GM21360 (cell line): ENCODE data around the gene RNPS1.

Source experiments
- ATAC-seq: cut with Tn5 transposase; IDR thresholded peaks from one replicate; pipeline ENCODE4 v1.9.1; 2021; ENCODE audit warnings: mild to moderate bottlenecking, moderate library complexity; ENCODE audit not compliant: unreplicated experiment

Gene RNPS1

DNA sequence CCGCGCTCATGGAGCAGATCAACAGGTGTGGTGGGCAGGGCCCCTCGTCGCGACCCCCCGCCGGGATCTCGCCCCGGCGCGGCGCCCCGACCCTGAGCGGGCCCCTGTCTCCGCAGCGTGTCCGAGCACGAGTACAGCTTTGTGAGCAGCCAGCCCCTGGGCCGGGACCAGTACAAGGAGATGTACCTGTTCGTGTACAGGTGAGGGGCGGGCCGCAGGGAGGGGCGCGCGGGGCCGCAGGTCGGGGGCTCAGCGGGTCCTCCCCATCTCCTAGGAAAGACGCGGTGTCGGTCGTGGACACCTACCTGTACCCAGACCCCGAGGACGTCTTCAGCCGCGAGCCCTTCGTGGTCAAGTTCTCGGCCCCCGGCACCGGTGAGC is 30.8 kb downstream of the RNPS1 start:
- no peak for ATAC-seq

DNA sequence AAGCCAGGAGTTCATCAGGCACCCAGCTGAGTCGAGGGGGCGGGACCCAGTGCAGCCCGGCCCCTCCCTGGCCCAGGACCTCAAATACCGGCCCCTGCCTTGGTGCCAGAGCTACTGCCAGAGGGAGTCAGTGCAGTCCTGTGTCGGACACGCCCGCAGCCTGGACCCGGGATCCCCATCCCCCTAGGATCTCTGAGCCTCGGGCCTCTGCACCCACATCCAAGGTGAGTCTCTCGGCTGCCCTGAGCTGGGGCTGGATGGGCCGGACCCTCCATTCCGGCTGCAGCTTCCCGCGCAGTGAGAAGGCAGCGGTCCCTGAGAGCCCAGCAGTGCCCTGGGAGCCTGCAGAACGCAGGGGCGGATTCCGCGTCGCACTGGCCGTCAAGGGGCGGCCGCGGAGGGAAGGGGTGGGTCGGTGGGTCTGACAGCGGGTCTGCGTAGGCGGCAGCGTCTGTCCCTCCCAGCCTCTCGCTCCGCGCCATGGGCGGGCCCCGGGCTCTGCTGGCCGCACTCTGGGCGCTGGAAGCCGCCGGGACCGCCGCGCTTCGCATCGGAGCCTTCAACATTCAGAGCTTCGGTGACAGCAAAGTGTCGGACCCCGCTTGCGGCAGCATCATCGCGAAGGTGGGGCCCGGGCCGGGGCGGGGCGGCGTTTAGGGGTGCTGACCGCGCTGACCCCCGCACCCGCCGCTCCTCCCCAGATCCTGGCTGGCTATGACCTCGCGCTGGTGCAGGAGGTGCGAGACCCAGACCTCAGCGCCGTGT is 31.4 kb downstream of the RNPS1 start, which contains the start of gene DNASE1L2:
Gene DNASE1L2 (plus strand): TSS at position 108 of the 765 bp plus-strand sequence. CDS start 373 bp downstream, at position 481.
- no peak for ATAC-seq

DNA sequence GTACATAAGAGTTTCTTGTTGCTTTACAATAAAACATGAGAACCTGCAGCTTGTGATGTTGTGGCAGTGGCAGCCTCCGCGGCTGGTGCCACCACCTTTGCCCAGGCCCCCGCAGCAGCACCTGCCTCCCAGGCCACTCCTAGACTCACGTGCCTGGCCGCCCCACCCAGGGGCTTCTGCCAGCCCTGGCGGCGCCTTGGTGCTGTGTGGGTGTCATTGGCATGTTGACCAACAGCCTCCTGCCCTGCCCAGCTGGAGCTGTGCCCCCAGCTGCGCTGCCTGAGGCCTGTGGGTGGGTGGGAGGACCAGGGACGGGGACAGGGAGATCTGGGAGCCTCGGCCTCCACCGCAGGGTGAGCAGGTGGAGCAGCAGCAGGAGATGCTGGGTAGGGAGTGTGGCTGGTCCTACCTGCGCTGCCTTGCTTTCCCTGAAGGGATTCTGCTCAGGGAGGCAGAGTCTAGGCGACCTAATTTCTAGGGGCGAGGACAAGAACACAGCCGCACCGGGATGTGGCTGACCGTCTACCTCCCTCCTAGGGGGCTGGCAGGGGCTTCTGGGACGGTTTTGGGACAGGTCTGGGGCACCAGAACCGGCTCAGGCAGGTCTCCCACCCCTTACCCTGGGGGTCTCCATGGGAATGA is 32.1 kb downstream of the RNPS1 start:
- no peak for ATAC-seq

DNA sequence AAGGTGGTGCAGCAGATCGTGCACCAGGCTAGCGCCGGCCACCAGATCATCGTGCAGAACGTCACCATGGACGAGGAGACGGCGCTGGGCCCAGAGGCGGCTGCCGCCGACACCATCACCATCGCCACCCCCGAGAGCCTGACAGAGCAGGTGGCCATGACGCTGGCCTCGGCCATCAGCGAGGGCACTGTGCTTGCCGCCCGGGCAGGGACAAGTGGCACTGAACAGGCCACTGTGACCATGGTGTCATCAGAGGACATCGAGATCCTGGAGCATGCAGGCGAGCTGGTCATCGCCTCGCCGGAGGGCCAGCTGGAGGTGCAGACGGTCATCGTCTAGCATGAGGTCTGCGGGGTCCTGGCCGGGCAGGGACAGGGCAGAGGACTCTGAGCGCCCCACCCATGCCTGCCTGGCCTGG is 32.7 kb downstream of the RNPS1 start:
- ATAC-seq = no peak

DNA sequence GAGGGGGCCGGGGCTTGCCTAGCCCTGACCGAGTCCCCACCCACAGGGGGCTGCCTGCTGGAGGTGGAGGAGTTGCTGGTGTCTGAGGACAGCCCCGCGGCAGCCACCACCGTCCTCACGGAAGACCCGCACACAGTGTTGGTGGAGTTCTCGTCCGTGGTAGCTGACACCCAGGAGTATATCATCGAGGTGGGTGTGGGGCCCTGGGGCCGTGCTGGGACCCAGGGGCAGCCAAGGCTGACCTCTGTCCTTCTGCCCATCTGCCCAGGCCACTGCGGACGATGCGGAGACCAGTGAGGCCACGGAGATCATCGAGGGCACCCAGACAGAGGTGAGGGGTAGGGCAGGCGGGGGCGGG is 33.1 kb downstream of the RNPS1 start:
- no peak for ATAC-seq

DNA sequence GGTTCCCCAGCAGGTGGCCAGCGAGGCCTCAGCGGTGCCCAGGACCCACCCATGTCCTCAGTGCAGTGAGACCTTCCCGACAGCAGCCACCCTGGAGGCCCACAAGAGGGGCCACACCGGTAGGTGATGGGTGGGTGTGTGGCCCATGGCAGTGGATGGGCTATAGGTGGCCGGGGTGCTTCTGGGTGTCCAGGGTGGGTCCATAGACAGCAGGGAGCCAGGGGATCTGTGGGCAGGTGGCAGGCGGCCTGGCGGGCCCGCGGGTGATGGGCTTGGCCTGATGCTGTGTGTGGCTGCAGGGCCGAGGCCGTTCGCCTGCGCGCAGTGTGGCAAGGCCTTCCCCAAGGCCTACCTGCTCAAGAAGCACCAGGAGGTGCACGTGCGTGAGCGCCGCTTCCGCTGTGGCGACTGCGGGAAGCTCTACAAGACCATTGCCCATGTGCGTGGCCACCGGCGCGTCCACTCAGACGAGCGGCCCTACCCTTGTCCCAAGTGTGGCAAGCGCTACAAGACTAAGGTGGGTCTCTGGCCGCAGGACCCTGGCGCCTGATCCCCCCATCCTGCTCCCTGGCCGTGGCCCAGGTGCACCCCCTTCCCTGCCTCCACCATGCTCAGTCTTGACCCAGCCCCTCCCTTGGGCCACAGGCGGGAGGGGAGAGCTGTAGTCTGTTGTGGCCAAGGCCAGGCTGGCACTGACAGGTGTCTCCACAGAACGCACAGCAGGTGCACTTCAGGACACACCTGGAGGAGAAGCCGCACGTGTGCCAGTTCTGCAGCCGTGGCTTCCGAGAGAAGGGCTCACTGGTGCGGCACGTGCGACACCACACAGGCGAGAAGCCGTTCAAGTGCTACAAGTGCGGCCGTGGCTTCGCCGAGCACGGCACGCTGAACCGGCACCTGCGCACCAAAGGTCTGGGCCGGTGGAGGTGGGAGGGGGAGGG is 33.8 kb downstream of the RNPS1 start:
- no peak for ATAC-seq

DNA sequence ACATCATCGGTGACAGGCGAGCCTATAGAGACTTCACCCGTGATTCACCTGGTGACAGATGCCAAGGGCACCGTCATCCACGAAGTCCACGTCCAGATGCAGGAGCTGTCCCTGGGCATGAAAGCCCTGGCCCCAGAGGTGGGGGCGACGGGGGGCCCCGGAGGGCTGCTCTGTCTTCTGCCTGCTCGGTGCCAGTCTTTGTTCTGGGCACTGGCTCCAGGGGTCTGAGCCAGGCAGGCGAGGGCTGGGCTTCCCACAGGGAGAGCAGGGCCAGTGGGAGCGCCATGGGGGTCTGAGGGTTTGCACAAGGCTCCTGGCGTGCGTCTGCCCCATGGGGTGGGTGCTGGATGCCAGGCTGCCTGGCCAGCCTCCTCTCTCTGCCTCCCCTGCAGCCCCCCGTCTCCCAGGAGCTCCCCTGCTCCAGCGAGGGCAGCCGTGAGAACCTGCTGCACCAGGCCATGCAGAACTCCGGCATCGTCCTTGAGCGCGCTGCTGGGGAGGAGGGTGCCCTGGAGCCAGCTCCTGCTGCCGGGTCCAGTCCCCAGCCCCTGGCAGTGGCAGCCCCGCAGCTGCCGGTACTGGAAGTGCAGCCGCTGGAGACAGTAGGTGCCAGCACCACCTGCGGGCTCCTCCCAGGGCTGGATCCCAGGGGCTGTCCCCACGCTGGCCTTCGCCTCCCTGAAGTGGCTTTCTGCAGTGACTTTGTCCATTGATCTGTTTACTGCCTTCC is 34.7 kb downstream of the RNPS1 start:
- ATAC-seq = no peak

DNA sequence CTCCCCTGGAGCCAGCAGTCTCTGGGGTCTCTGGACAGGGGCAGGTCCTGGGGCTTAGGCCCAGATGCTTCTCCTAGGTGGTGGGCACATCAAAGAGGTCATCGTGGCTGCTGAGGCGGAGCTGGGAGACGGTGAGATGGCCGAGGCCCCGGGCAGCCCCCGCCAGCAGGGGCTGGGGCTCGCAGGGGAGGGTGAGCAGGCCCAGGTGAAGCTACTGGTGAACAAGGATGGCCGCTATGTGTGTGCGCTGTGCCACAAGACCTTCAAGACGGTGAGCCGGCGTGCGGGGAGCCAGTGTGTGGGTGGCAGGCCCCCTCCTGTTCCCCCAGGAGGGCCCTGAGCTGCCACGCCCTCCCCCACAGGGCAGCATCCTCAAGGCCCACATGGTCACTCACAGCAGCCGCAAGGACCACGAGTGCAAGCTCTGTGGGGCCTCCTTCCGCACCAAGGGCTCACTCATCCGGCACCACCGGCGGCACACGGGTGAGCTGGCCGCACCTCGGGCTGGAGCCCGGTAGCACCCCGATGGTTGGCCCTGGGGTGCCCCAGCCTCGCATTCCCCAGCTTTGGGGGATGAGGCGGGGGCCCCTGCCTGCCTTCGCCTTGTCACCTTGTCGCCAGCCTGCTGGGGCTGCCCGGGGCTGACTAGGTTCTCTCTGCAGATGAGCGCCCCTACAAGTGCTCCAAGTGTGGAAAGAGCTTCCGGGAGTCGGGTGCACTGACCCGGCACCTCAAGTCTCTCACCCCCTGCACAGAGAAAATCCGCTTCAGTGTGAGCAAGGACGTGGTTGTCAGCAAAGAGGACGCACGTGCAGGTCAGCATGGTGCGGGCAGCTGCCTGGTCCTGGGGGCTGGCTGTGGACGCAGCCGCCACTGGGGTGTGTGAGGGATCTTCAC is 35.6 kb downstream of the RNPS1 start:
- no peak for ATAC-seq

DNA sequence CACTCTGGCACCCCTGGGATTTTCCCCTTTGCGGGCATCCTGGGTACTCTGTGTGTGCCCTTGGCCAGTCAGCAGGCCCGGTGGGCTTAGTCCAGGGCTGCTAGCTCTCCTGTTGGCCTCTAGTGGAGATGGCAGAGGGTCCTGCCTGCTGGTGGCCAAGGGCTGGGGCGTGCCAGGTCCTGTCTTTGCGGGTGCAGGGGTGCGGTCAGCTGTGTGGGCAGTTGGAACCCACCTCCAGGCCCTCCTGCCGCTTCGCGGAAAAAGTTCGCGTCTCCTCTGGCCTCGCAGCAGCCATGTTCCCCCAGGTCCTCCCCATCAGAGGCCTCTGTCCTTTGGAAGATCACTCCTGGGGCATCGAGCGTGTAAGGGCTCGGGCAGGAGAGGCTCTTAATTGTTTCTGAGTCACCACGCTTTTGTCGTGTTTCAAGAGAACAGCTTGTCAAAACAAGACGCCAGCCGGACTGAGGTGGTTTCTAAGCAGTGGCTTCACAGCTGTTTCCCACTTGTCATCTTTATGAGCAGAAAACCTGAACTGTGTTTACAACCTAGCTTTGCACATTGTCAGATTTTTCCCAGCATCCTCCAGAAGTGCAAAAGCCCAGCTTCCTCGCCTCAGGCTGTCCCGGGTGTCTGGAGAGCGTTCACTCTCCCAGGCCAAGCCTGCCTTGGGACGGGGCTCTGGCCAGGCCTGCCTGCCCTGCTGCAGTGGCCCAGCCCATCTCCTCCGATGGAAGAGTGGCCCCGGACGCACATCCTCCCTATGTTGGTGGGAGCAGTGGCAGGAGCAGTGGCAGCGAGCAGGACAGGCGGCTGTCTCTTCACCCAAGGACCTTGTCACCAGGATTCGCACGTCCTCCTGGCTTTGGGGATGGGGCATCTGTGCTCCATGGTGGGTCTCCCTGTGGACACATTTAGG is 36.7 kb downstream of the RNPS1 start:
- no peak for ATAC-seq

DNA sequence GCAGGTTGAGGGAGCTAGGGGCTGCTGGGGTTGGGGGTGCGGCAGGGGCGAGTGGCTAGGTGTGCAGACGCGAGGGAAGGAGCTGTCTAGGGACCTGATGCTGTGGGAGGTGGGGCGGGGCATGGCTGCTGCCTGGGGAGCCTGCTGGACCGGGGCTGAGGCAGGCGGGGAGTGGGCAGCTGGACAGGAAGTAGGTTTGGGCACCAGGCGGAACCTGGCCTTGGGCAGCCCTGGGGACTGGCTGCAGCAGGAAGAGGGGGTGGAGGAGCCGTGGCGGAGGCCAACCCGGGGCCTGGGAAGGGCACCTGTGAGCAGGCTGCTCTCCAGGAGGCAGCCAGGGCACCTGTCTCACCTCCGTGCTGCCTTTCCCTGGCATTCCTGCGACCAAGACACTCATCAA is 37.5 kb downstream of the RNPS1 start:
- no peak for ATAC-seq

DNA sequence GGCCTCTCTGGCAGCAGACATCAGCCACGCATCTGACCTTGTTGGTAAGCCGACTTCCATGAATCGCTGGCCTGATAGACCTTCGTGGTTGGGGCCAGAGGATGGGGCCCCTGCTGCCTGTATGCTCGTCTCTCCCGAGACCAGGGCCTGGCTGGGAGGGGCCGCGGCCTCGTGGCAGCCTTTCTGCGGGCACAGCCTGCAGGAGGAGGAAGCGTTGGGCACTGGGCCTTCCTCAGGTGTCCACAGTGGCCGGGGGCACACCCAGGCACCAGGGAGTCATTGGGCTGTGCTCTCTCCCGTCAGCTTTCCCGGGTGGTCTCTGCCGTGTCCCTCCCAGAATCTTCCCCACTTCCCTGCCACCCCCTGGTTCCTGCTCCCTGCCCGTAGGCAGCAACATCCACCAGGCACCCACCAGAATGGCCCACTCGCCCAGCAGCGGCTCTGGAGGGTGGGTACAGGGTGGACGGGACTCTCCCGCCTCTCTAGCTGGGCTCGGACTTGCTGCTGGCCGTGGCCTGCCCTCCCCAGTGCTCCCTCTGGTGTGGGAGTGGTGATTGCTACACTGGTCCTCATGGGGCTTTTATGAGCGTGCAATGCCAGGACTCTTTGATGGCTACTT is 38.2 kb downstream of the RNPS1 start:
- ATAC-seq = no peak

DNA sequence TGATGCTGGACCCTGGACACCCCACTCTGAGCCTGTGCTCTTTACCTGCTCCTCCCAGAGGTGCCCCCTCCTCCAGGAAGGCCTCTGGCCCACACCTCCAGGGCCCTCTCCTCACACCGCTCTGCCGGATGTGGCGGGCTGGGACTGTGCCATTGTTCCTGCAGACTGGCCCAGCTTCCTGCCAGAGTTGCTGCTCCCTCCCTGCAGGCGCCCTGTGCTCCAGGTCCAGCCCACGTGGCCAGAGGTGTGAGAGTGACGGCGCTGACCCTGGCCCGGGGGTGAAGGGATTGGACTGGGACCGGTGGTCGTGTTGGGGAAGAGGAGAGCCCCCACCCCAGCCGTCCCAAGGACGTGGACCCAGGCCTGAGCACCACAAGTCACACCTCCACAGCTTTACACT is 38.8 kb downstream of the RNPS1 start:
- ATAC-seq = no peak

DNA sequence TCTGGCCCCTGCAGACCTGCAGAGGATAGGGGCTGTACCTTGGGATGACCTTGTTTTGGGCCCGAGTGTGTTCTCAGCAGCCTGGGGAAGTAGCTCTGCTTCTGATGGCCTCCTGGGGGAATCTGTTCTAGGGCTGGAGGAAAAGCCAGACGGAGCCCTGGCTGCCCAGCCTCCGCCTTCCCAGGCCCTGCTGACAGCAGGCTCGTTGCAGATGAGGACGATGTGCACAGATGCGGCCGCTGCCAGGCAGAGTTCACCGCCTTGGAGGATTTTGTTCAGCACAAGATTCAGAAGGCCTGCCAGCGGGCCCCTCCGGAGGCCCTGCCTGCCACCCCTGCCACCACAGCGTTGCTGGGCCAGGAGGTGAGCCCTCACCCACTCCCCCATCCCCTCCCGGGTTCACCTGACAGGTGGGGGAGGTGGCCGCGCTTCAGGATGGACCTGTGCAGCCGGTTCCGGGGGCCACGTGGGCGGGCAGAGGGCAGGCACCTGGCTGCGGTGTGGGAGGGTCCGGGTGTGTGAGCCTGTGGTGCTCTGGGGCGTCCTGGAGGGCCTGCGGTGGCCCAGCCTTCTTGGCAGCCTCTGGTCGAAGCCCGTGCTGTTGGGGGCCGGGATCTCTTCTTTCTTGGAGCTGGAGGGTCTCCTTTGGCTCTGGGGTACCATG is 39.6 kb downstream of the RNPS1 start:
- ATAC-seq = no peak

DNA sequence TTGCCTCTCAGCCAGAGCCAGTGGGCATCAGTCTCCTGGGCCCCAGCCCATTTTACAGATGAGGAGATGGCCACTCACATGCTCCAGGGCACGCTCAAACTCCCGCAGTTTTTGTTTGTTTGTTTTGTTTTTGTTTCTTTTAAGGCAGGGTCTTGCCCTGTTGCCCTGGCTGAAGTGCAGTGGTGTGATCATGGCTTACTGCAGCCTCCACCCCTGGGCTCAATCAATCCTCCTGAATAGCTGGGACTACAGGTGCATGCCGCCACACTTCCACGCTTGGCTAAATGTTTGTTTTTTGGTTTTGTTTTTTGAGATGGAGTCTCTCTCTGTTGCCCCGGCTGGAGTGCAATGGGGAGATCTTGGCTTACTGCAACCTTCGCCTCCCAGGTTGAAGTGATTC is 41.0 kb downstream of the RNPS1 start:
- no peak for ATAC-seq

DNA sequence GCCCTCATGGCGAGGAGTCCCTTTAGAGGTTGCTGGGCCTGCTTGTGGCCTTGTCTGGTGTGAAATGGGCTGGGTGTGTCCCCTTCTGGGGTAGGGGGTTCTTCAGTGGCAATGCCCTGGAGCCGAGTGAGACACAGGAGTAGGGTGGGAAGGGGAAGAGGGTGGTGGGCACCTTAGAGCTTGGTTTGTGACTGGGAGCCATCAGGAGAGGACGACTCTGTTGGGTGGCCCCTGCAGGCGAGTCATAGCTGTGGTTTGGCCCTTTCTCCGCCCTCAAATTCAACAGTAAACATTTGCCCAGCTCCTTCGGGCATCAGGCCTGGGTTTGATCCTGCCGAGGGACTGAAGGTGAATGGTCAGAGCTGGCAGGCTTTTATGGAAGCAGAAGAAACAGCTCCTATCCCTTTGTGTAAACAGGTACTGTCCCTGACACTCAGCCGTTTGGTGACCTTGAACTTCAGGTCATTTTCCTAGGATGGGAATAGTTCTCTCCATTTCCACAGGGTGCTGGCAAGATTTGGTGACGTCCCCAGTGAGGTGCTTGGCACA is 41.6 kb downstream of the RNPS1 start:
- ATAC-seq = no peak

DNA sequence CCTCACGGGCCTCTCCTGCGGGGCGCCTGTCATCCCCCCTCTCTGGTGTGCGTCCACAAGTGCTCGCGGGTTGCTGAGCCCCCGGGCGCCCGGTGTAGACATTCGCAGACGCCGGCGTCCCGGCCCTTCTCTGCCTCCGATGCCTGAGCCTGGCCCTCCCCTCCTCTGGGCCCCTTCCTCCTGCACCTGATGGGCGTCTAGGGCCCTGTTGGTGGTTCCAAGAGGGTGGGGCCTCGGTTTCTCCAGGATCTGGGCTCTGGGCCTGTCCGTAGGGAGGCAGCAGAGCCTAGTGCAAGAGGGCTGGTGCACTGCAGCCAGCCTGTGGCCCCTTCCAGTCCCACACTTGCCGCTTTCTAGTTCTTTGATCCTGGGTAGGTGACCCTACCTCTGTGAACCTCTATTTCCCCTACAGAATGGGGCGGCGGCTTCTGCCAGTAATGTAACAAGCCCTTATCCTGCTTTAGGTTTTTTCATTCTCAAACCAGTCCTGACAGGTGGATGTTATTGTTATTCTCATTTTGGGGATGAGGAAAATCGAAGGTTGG is 43.9 kb downstream of the RNPS1 start:
- peak; percentile 20 for ATAC-seq

DNA sequence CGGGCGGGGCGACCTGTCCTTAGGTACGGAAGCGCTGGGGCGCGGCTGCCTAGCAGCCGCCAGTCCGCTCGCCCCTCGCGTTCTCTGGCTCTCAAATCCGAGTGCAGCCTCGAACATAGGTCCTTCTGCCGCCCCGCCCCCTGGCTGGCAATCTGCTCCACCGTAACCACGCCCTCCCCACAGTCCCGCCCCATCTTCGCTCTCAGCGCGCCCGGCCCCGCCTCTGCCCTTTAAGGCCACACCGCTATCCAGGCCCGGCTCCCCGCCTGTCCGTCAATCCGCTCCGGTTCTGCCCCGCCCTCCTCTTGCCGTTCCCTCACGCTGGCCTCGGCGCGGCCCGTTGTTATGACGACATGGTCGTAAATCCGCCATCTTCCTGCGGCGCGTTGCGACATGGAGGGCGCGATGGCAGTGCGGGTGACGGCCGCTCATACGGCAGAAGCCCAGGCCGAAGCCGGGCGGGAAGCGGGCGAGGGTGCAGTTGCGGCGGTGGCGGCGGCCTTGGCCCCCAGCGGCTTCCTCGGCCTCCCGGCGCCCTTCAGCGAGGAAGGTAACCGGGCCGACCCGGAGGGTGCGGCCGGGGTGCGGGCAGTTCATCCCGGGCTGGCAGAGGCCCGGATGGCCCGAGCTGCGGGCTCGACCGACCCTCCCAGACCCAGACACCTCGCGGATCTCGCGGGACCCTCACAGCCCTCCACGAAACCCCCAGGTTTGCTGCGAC is 44.5 kb downstream of the RNPS1 start, which contains the start of gene E4F1:
Gene E4F1 (plus strand): TSS at position 371 of the 721 bp plus-strand sequence. CDS start 23 bp downstream, at position 394.
- peak; percentile 85 for ATAC-seq
